ENCODE data around the gene CD52. TPM values are rescaled to one million over a fixed set of nuclear protein-coding genes. Genes with fewer than 3 reads are reported as not detected.

CD52 gene
- total RNA-seq, 3 donors from 2014 or later, result 8.3 to 12.8 (median 12.3) TPM

DNA sequence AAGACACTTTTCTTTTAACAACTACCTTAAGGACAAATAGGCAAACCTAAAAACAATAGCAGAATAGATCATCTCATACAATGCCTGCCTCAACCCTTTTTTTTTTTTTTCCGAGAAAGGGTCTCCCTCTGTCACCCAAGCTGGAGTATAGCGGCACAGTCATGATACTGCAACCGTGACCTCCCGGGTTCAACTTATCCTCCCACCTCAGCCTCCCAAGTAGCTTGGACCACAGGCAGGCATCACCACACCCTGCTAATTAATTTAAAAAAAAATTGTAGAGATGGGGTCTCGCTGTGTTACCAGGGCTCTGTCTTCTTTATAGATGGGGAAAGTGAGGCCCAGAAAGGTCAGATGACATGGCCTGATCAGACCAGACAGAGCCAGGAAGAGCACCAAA lies 29.9 kb upstream of the CD52 start:
- Histone ChIP-seq H3K27me3 (no peaks in the 10 kb centered on the region), H3K27ac (peak overlapping the region in 1 of 2 donors; percentile 74), H3K9me3 (no peaks in the 10 kb centered on the region), H3K4me1 (peaks cover 0 to 6% of the 10 kb centered on the region in 2 donors), H3K36me3 (no peaks in the 10 kb centered on the region), H3K4me3 (no peak overlapping the region)
- no peak for DNase-seq (ENCODE audit: low spot score in 2 of 2)
- TF ChIP-seq POLR2AphosphoS5 (IDR thresholded peaks at IDR 0.05), result no peak
- no peak for TF ChIP-seq POLR2A (IDR thresholded peaks at IDR 0.05)
- no peak for TF ChIP-seq CTCF (IDR thresholded peaks at IDR 0.05)
- intact Hi-C loops (cut with DNase I; ENCODE audit: low total_unique reads), result no loop called here

DNA sequence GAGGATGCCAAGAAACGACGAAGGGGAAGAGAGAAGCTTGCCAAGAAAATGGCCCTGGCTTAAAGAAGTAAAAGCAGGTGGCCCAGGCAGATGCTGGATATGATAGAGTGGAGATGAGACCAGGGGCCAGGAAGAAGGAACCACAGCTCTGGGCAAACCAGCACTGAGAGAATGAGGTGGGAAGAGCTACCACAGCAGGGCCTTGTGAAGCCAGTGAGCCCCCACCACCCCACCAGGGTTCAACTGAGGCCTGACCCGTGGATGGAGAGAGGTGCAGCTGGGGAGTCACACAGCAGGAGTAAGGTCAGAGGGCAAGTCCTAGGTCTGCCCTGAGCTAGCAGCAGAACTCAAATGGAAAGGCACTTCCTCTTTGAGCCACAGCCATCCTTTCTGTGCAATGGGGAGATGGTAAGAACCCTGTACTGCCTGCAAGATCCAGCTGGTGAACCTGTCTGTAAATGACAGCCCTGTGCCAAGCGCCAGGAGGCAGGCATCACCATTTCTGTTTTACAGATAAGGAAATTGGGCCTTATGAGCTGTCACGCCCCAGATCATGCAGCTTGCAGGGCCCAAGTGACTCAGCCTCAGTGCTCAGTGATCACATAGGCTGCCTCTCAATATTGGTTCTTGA lies 29.3 kb upstream of the CD52 start:
- H3K9me3 ChIP-seq, result no peaks in the 10 kb centered on the region

GRCh38 chr1:26289158-26290059 lies 28.3 kb upstream of the CD52 start:
- peaks cover 0 to 3% of the 10 kb centered on the region in 2 donors for H3K4me1 ChIP-seq
- TF ChIP-seq POLR2AphosphoS5 (IDR thresholded peaks at IDR 0.05), result no peak
- no peak for TF ChIP-seq CTCF (IDR thresholded peaks at IDR 0.05)
- TF ChIP-seq POLR2A (IDR thresholded peaks at IDR 0.05), result no peak
- H3K36me3 ChIP-seq, result no peaks in the 10 kb centered on the region
- H3K27ac ChIP-seq, result peak overlapping the region in 1 of 2 donors; percentile 40
- no peaks in the 10 kb centered on the region for H3K9me3 ChIP-seq
- intact Hi-C loops (cut with DNase I; ENCODE audit: low total_unique reads), result no loop called here
- H3K27me3 ChIP-seq, result no peaks in the 10 kb centered on the region
- DNase-seq (ENCODE audit: low spot score in 2 of 2), result no peak
- H3K4me3 ChIP-seq, result no peak overlapping the region

More for the DNA sequence above, 29.3 kb upstream of the CD52 start:
- no peaks in the 10 kb centered on the region for H3K36me3 ChIP-seq
- DNase-seq (ENCODE audit: low spot score in 2 of 2), result no peak
- TF ChIP-seq POLR2A (IDR thresholded peaks at IDR 0.05) (no peak), CTCF (IDR thresholded peaks at IDR 0.05) (no peak), POLR2AphosphoS5 (IDR thresholded peaks at IDR 0.05) (no peak)
- peak overlapping the region in 1 of 2 donors; percentile 40 for H3K27ac ChIP-seq
- no peaks in the 10 kb centered on the region for H3K27me3 ChIP-seq
- no peak overlapping the region for H3K4me3 ChIP-seq
- intact Hi-C loops (cut with DNase I; ENCODE audit: low total_unique reads), result no loop called here
- H3K4me1 ChIP-seq, result peaks cover 0 to 6% of the 10 kb centered on the region in 2 donors

- no peaks in the 10 kb centered on the region for H3K4me1 ChIP-seq
- TF ChIP-seq POLR2A (IDR thresholded peaks at IDR 0.05), result no peak
- no peak for TF ChIP-seq CTCF (IDR thresholded peaks at IDR 0.05)
- TF ChIP-seq POLR2AphosphoS5 (IDR thresholded peaks at IDR 0.05), result no peak
- DNase-seq (ENCODE audit: low spot score in 2 of 2), result no peak
- no peaks in the 10 kb centered on the region for H3K9me3 ChIP-seq
- no peaks in the 10 kb centered on the region for H3K36me3 ChIP-seq
- H3K27me3 ChIP-seq, result no peaks in the 10 kb centered on the region
- intact Hi-C loops (cut with DNase I; ENCODE audit: low total_unique reads), result no loop called here
- no peak overlapping the region for H3K4me3 ChIP-seq
- peak overlapping the region in 1 of 2 donors; percentile 38 for H3K27ac ChIP-seq
Observed at GRCh38 chr1:26290122-26290881, 27.5 kb upstream of the CD52 start.
